NCI-H2107 treated with DMSO at 0.1 percent for 48 hours (cell line): ENCODE data around the gene SPINDOC.
"Not testable (repeated sequence)": the region's sequence is repeated elsewhere in the genome, so short reads cannot be mapped to it uniquely, and the experiment has no call there.

ENCODE experiments used
- DNase-seq: peaks from one replicate; lab custom pipeline; 2025; ENCODE audit not compliant: unreplicated experiment; lab: John Stamatoyannopoulos, UW

Gene SPINDOC

GRCh38 chr11:63813035-63813562 lies at the start of gene SPINDOC:
SPINDOC (plus strand) TSS chr11:63813456; CDS start chr11:63813687, 231 bp downstream.
- DNase-seq: no peak

- DNase-seq: no peak
Measured at GRCh38 chr11:63763496-63764339, 49.5 kb upstream of the SPINDOC start.

GRCh38 chr11:63764340-63764678 lies 48.9 kb upstream of the SPINDOC start:
- no peak for DNase-seq

GRCh38 chr11:63764679-63765647 lies 48.3 kb upstream of the SPINDOC start:
- DNase-seq: no peak

- no peak for DNase-seq
Measured at GRCh38 chr11:63765688-63766241, 47.5 kb upstream of the SPINDOC start.

- DNase-seq: no peak
Measured at GRCh38 chr11:63766531-63767235, 46.6 kb upstream of the SPINDOC start.

GRCh38 chr11:63767267-63767564 lies 46.0 kb upstream of the SPINDOC start:
- no peak for DNase-seq

- DNase-seq: peak; percentile 25
Measured at GRCh38 chr11:63767565-63768236, 45.6 kb upstream of the SPINDOC start.

GRCh38 chr11:63768237-63769041 lies 44.8 kb upstream of the SPINDOC start, which contains the start of gene ZFTA:
ZFTA (minus strand) TSS chr11:63768775; CDS start chr11:63768622, 153 bp downstream.
- peak; percentile 13 for DNase-seq

GRCh38 chr11:63769042-63769713 lies 44.1 kb upstream of the SPINDOC start:
- no peak for DNase-seq

- peak; percentile 17 for DNase-seq
Measured at GRCh38 chr11:63769714-63770455, 43.4 kb upstream of the SPINDOC start.

- no peak for DNase-seq
Measured at GRCh38 chr11:63770763-63771162, 42.5 kb upstream of the SPINDOC start.

GRCh38 chr11:63771741-63772318 lies 41.4 kb upstream of the SPINDOC start:
- DNase-seq: not testable (repeated sequence)

GRCh38 chr11:63775191-63775590 lies 38.1 kb upstream of the SPINDOC start:
- no peak for DNase-seq

- no peak for DNase-seq
Measured at GRCh38 chr11:63779039-63779438, 34.2 kb upstream of the SPINDOC start.

- no peak for DNase-seq
Measured at GRCh38 chr11:63782749-63783148, 30.5 kb upstream of the SPINDOC start.

- no peak for DNase-seq
Measured at GRCh38 chr11:63783925-63784592, 29.2 kb upstream of the SPINDOC start.
